Measurements from ENCODE around the gene REPIN1.
A peak's percentile ranks its signal among the peaks of the same experiment; 100 is the strongest.

REPIN1 gene

GRCh38 chr7:150420242-150420641 lies 51.6 kb downstream of the REPIN1 start (continued):
- no peak for TF ChIP-seq AEBP2 (tag by site-specific recombination; IDR thresholded peaks at IDR 0.05; ENCODE audit: borderline replicate concordance)

- POLR2A ChIA-PET = no interaction called here
- H3K4me3 ChIP-seq (ENCODE audit: low read depth, low read length) = no peak overlapping the region
- TF ChIP-seq ZNF16 (tag by site-specific recombination; IDR thresholded peaks at IDR 0.05; ENCODE audit: low read depth) (no peak), HOXC10 (CRISPR knock-in tag; IDR thresholded peaks at IDR 0.05) (no peak), ATF2 (tag by site-specific recombination; IDR thresholded peaks at IDR 0.05; ENCODE audit: low read depth) (no peak), ZNF341 (tag by site-specific recombination; IDR thresholded peaks at IDR 0.05; ENCODE audit: low read depth) (no peak), ZBTB21 (tag by site-specific recombination; IDR thresholded peaks at IDR 0.05) (no peak), TRIM28 (IDR thresholded peaks at IDR 0.05; ENCODE audit: borderline replicate concordance, low read length) (no peak), KLF9 (tag by site-specific recombination; IDR thresholded peaks at IDR 0.05; ENCODE audit: low read depth) (no peak), BCL11A (tag by site-specific recombination; IDR thresholded peaks at IDR 0.05; ENCODE audit: low read depth) (no peak), ZFP3 (tag by site-specific recombination; IDR thresholded peaks at IDR 0.05; ENCODE audit: low read depth) (no peak), ZNF521 (tag by site-specific recombination; IDR thresholded peaks at IDR 0.05) (no peak), ZNF221 (tag by site-specific recombination; IDR thresholded peaks at IDR 0.05; ENCODE audit: borderline replicate concordance) (no peak), ZSCAN30 (tag by site-specific recombination; IDR thresholded peaks at IDR 0.05) (peak; percentile 39; the same call in 1 of the 2 replicates), ZNF530 (tag by site-specific recombination; IDR thresholded peaks at IDR 0.05; ENCODE audit: low read depth) (no peak), ZNF2 (tag by site-specific recombination; IDR thresholded peaks at IDR 0.05) (peak; percentile 86), ZNF146 (tag by site-specific recombination; IDR thresholded peaks at IDR 0.05) (no peak), ZNF335 (tag by site-specific recombination; conservative IDR thresholded peaks at IDR 0.05) (peak; percentile 67), MEIS1 (CRISPR knock-in tag; IDR thresholded peaks at IDR 0.05; ENCODE audit: borderline replicate concordance) (no peak), ZNF701 (tag by site-specific recombination; IDR thresholded peaks at IDR 0.05) (no peak), ZNF560 (tag by site-specific recombination; IDR thresholded peaks at IDR 0.05; ENCODE audit: borderline replicate concordance) (no peak), REPIN1 (tag by site-specific recombination; IDR thresholded peaks at IDR 0.05; ENCODE audit: low read depth) (no peak), ZNF670 (tag by site-specific recombination; IDR thresholded peaks at IDR 0.05; ENCODE audit: low read depth) (no peak), BCL11B (tag by site-specific recombination; IDR thresholded peaks at IDR 0.05; ENCODE audit: low read depth) (no peak), ZNF76 (tag by site-specific recombination; IDR thresholded peaks at IDR 0.05; ENCODE audit: borderline replicate concordance, low read depth) (no peak), ZBTB48 (tag by site-specific recombination; IDR thresholded peaks at IDR 0.05) (peak; percentile 99), ZBTB26 (tag by site-specific recombination; optimal IDR thresholded peaks at IDR 0.05) (peak; percentile 27), KLF10 (tag by site-specific recombination; IDR thresholded peaks at IDR 0.05) (no peak), ZNF510 (tag by site-specific recombination; IDR thresholded peaks at IDR 0.05; ENCODE audit: insufficient replicate concordance) (no peak)
- TF ChIP-seq, protein P1, sequence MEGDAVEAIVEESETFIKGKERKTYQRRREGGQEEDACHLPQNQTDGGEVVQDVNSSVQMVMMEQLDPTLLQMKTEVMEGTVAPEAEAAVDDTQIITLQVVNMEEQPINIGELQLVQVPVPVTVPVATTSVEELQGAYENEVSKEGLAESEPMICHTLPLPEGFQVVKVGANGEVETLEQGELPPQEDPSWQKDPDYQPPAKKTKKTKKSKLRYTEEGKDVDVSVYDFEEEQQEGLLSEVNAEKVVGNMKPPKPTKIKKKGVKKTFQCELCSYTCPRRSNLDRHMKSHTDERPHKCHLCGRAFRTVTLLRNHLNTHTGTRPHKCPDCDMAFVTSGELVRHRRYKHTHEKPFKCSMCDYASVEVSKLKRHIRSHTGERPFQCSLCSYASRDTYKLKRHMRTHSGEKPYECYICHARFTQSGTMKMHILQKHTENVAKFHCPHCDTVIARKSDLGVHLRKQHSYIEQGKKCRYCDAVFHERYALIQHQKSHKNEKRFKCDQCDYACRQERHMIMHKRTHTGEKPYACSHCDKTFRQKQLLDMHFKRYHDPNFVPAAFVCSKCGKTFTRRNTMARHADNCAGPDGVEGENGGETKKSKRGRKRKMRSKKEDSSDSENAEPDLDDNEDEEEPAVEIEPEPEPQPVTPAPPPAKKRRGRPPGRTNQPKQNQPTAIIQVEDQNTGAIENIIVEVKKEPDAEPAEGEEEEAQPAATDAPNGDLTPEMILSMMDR (tag by site-specific recombination; IDR thresholded peaks at IDR 0.05) = peak; percentile 91
- TF ChIP-seq, protein P2, sequence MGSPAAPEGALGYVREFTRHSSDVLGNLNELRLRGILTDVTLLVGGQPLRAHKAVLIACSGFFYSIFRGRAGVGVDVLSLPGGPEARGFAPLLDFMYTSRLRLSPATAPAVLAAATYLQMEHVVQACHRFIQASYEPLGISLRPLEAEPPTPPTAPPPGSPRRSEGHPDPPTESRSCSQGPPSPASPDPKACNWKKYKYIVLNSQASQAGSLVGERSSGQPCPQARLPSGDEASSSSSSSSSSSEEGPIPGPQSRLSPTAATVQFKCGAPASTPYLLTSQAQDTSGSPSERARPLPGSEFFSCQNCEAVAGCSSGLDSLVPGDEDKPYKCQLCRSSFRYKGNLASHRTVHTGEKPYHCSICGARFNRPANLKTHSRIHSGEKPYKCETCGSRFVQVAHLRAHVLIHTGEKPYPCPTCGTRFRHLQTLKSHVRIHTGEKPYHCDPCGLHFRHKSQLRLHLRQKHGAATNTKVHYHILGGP (tag by site-specific recombination; IDR thresholded peaks at IDR 0.05) = no peak
These were observed 52.5 kb downstream of the REPIN1 start for GRCh38 chr7:150420987-150421674.

More at GRCh38 chr7:150420987-150421674, 52.5 kb downstream of the REPIN1 start:
- Histone ChIP-seq H3K9me3 (ENCODE audit: control insufficient read depth, insufficient read depth, low read depth, low read length) (no peaks in the 10 kb centered on the region), H3K36me3 (ENCODE audit: control insufficient read depth in 2 of 2, insufficient read depth in 1 of 2, low read length in 2 of 2) (no peaks in the 10 kb centered on the region), H3K4me1 (ENCODE audit: control insufficient read depth, insufficient read depth, low read length) (no peaks in the 10 kb centered on the region), H3K27ac (ENCODE audit: extremely low read depth, low read depth, low read length) (no peak overlapping the region)
- CTCF ChIA-PET = interaction anchor here (0.6 to 1.4 kb wide), 9 partner anchors 15 to 669 kb away, joined by 3 to 9 read pairs (median 3); a partner anchor contains a TSS
